Measurements from ENCODE around the gene KLC1.
"Not testable (repeated sequence)": the region's sequence is repeated elsewhere in the genome, so short reads cannot be mapped to it uniquely, and the experiment has no call there.

Gene KLC1
- long read RNA-seq, donor 1, full-length matches to known transcripts = 19 of 25 reads
- long read RNA-seq, donor 1, partial matches to known transcripts = 6 of 25 reads
- long read RNA-seq, donor 1, other reads (novel, unspliced or antisense) = 0 of 25 reads
- long read RNA-seq, donor 2, full-length matches to known transcripts = 12 of 28 reads
- long read RNA-seq, donor 2, partial matches to known transcripts = 16 of 28 reads
- long read RNA-seq, donor 2, other reads (novel, unspliced or antisense) = 0 of 28 reads
- long read RNA-seq, donor 3, full-length matches to known transcripts = 10 of 10 reads
- long read RNA-seq, donor 3, partial matches to known transcripts = 0 of 10 reads
- long read RNA-seq, donor 3, other reads (novel, unspliced or antisense) = 0 of 10 reads
- long read RNA-seq, donor 4, full-length matches to known transcripts = 13 of 47 reads
- long read RNA-seq, donor 4, partial matches to known transcripts = 34 of 47 reads
- long read RNA-seq, donor 4, other reads (novel, unspliced or antisense) = 0 of 47 reads
- long read RNA-seq, donor 5, full-length matches to known transcripts = 10 of 10 reads
- long read RNA-seq, donor 5, partial matches to known transcripts = 0 of 10 reads
- long read RNA-seq, donor 5, other reads (novel, unspliced or antisense) = 0 of 10 reads
- long read RNA-seq, donor 6, full-length matches to known transcripts = 14 of 31 reads
- long read RNA-seq, donor 6, partial matches to known transcripts = 17 of 31 reads
- long read RNA-seq, donor 6, other reads (novel, unspliced or antisense) = 0 of 31 reads
- long read RNA-seq, donor 7 = 0 reads
- long read RNA-seq, donor 8, full-length matches to known transcripts = 13 of 28 reads
- long read RNA-seq, donor 8, partial matches to known transcripts = 15 of 28 reads
- long read RNA-seq, donor 8, other reads (novel, unspliced or antisense) = 0 of 28 reads

- peak; percentile 94 for DNase-seq
Measured at GRCh38 chr14:103628684-103629502, at the start of gene KLC1. Gene KLC1, plus strand, starts transcription at chr14:103629211. Its CDS starts 25,354 bp downstream, at chr14:103654565.

GRCh38 chr14:103581206-103581605, 47.8 kb upstream of the KLC1 start:
- no peak for DNase-seq

GRCh38 chr14:103581954-103582703, 46.9 kb upstream of the KLC1 start:
- DNase-seq = no peak

GRCh38 chr14:103584326-103584915, 44.6 kb upstream of the KLC1 start:
- DNase-seq = no peak

- no peak for DNase-seq
Measured at GRCh38 chr14:103593577-103593976, 35.4 kb upstream of the KLC1 start.

- peak; percentile 30 for DNase-seq
Measured at GRCh38 chr14:103594265-103594664, 34.7 kb upstream of the KLC1 start.

GRCh38 chr14:103597623-103598377, 31.2 kb upstream of the KLC1 start:
- DNase-seq = no peak

- DNase-seq = no peak
Measured at GRCh38 chr14:103600503-103600902, 28.5 kb upstream of the KLC1 start.

GRCh38 chr14:103604620-103605019, 24.4 kb upstream of the KLC1 start:
- no peak for DNase-seq

GRCh38 chr14:103606963-103607668, 21.9 kb upstream of the KLC1 start:
- peak; percentile 73 for DNase-seq

GRCh38 chr14:103607822-103608221, 21.2 kb upstream of the KLC1 start:
- no peak for DNase-seq

- not testable (repeated sequence) for DNase-seq
Measured at GRCh38 chr14:103609081-103609480, 19.9 kb upstream of the KLC1 start.

GRCh38 chr14:103611215-103611614, 17.8 kb upstream of the KLC1 start:
- DNase-seq = no peak

- DNase-seq = no peak
Measured at GRCh38 chr14:103613517-103613916, 15.5 kb upstream of the KLC1 start.

GRCh38 chr14:103616635-103617300, 12.2 kb upstream of the KLC1 start:
- no peak for DNase-seq

- DNase-seq = no peak
Measured at GRCh38 chr14:103619057-103619456, 10.0 kb upstream of the KLC1 start.

GRCh38 chr14:103621860-103622259, 7.2 kb upstream of the KLC1 start:
- DNase-seq = no peak

- DNase-seq = no peak
Measured at GRCh38 chr14:103623308-103623707, 5.7 kb upstream of the KLC1 start.

GRCh38 chr14:103623883-103624482, 5.0 kb upstream of the KLC1 start:
- peak; percentile 26 for DNase-seq

Data from right kidney (tissue), 9 donors.